A673 (cell line): ENCODE data around the gene TRNP1. TPM values are rescaled to one million over a fixed set of nuclear protein-coding genes. Genes with fewer than 3 reads are reported as not detected.

Experiments used
- BruUV-seq: library from RNA; stranded (reverse); fragments of 400-500 nt; replicated peaks from 2 replicates; lab custom pipeline; 2021; lab: Mats Ljungman, UMichigan
- CTCF ChIA-PET: fragments of 300-600 bp; sonication (Branson Sonifier 250); formaldehyde crosslinking; loops from one replicate; lab custom pipeline; 2022; ENCODE audit warnings: antibody characterized with exemption; lab: Charles Lee
- POLR2A ChIA-PET: fragments of 300-600 bp; sonication (Branson Sonifier 250); formaldehyde crosslinking; loops from one replicate; lab custom pipeline; 2022; ENCODE audit warnings: antibody characterized with exemption; ENCODE audit not compliant: low non-redundant PET; lab: Charles Lee
- DNase-seq: peaks from one replicate; pipeline ENCODE4 v3.0.0-alpha.2; 2015; ENCODE audit warnings: low spot score
- H3K27ac ChIP-seq: fragments of 200-600 bp; sonication (generic); 2 replicates; pipeline ENCODE4 v1.5.1; 2016; ENCODE audit warnings: mixed run types, low read depth, mild to moderate bottlenecking, mixed read lengths, antibody characterized with exemption, low read length; ENCODE audit not compliant: poor library complexity, severe bottlenecking
- H3K27me3 ChIP-seq: fragments of 200-600 bp; sonication (generic); replicated peaks from 2 replicates; pipeline ENCODE4 v1.6.1; 2017; ENCODE audit warnings: mixed run types, low read depth, mild to moderate bottlenecking, mixed read lengths, antibody characterized with exemption, low read length; ENCODE audit not compliant: insufficient read depth, poor library complexity
- H3K36me3 ChIP-seq: fragments of 200-600 bp; sonication (generic); 2 replicates; pipeline ENCODE4 v1.6.1; 2016; ENCODE audit warnings: mixed run types, mild to moderate bottlenecking, mixed read lengths, antibody characterized with exemption, low read length; ENCODE audit not compliant: insufficient read depth, poor library complexity, severe bottlenecking
- H3K4me1 ChIP-seq: fragments of 200-600 bp; sonication (generic); 2 replicates; pipeline ENCODE4 v1.6.1; 2017; ENCODE audit warnings: mixed run types, mild to moderate bottlenecking, mixed read lengths, antibody characterized with exemption, low read length; ENCODE audit not compliant: insufficient read depth, poor library complexity, severe bottlenecking
- H3K4me3 ChIP-seq: fragments of 200-600 bp; sonication (generic); 2 replicates; pipeline ENCODE4 v1.5.1; 2016; ENCODE audit warnings: low read depth, mixed run types, mild to moderate bottlenecking, mixed read lengths, low read length; ENCODE audit not compliant: poor library complexity, severe bottlenecking
- H3K9me3 ChIP-seq: fragments of 200-600 bp; sonication (generic); 2 replicates; pipeline ENCODE4 v1.6.1; 2016; ENCODE audit warnings: mixed run types, low read depth, mild to moderate bottlenecking, mixed read lengths, antibody characterized with exemption, low read length; ENCODE audit not compliant: poor library complexity, severe bottlenecking
- CTCF ChIP-seq: fragments of 300-800, 200-600 bp; sonication (generic); conservative IDR thresholded peaks from 2 replicates; pipeline ENCODE4 v1.5.1; 2017; ENCODE audit warnings: low read depth, mild to moderate bottlenecking, antibody characterized with exemption, low read length, moderate library complexity, mixed read lengths
- EZH2 ChIP-seq: fragments of 200-600 bp; sonication (generic); IDR thresholded peaks from 2 replicates; pipeline ENCODE4 v1.6.1; 2017; ENCODE audit warnings: borderline replicate concordance, low read depth, mild to moderate bottlenecking, mixed read lengths, antibody characterized with exemption, low read length; ENCODE audit not compliant: poor library complexity, severe bottlenecking
- intact Hi-C: fragments of 100-400 bp; cut with micrococcal nuclease; formaldehyde crosslinking; loops from one replicate; pipeline ENCODE4 v1.10.0; 2022; ENCODE audit not compliant: unreplicated experiment
- total RNA-seq: library from RNA; stranded (reverse); gene quantifications from 2 replicates; pipeline ENCODE4 v1.2.3, GENCODE V29; 2021

Gene TRNP1
- total RNA-seq, 1 experiment from 2014 or later, result 1.0 TPM

DNA sequence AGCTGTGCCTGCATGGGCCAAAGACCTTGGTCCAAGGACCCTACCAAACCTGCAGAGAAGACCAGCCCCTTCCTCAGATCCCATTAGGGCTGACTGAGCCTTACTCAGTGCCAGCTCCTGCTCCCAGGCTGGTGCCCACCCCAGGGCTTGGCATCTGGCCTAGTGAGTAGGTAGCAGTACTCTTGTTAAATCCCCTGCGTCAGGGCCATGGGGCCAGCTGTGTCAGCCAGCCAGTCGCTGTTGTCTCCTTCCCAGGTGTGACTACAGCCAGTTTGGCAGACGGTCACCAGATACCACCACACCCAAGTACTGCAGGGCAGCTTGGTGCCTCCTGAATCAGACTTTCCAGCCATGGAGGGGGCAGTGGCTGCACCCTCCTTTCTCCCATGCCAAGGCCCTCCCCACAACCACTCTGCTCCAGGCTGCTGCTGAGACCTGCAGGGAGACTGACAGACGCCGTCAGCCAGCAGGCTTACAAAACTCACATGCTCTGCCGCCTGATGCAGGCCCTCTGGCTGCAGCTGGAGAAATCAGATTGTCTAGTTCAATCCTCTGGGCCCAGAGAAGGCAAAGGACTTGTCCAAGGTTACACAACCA, 16.2 kb downstream of the TRNP1 start:
- no peak for DNase-seq
- no peaks in the 10 kb centered on the region for H3K36me3 ChIP-seq
- CTCF ChIA-PET, result no interaction called here
- H3K4me1 ChIP-seq, result peaks cover 17% of the 10 kb centered on the region
- H3K27me3 ChIP-seq, result no peaks in the 10 kb centered on the region
- no peaks in the 10 kb centered on the region for H3K9me3 ChIP-seq
- no TSS peak for BruUV-seq
- POLR2A ChIA-PET, result no interaction called here
- H3K4me3 ChIP-seq, result no peak overlapping the region
- TF ChIP-seq CTCF (no peak), EZH2 (no peak)
- H3K27ac ChIP-seq, result no peak overlapping the region
- intact Hi-C loops, result no loop called here

GRCh38 chr1:27010226-27010994, 16.9 kb downstream of the TRNP1 start:
- H3K27me3 ChIP-seq, result no peaks in the 10 kb centered on the region
- BruUV-seq, result no TSS peak
- POLR2A ChIA-PET, result no interaction called here
- H3K9me3 ChIP-seq, result no peaks in the 10 kb centered on the region
- no peak overlapping the region for H3K4me3 ChIP-seq
- no peaks in the 10 kb centered on the region for H3K36me3 ChIP-seq
- no peak for DNase-seq
- intact Hi-C loops, result no loop called here
- H3K4me1 ChIP-seq, result peaks cover 15% of the 10 kb centered on the region
- TF ChIP-seq EZH2 (no peak), CTCF (no peak)
- no peak overlapping the region for H3K27ac ChIP-seq
- CTCF ChIA-PET, result no interaction called here

- no peaks in the 10 kb centered on the region for H3K36me3 ChIP-seq
- peak; percentile 74 for DNase-seq
- no peak overlapping the region for H3K27ac ChIP-seq
- intact Hi-C loops, result no loop called here
- peaks cover 11% of the 10 kb centered on the region for H3K4me1 ChIP-seq
- no peak for TF ChIP-seq EZH2
- no peak for TF ChIP-seq CTCF
- no peak overlapping the region for H3K4me3 ChIP-seq
- TSS peak; percentile 55 for BruUV-seq
- no peaks in the 10 kb centered on the region for H3K9me3 ChIP-seq
- CTCF ChIA-PET, result no interaction called here
- POLR2A ChIA-PET, result no interaction called here
- H3K27me3 ChIP-seq, result no peaks in the 10 kb centered on the region
These were observed 17.7 kb downstream of the TRNP1 start for GRCh38 chr1:27011058-27011764.
